DND-41 (cell line): ENCODE results near the gene HERC4.
A peak's percentile ranks its signal among the peaks of the same experiment; 100 is the strongest.

Source experiments
- ATAC-seq: fragments of 200-7000 bp; cut with Tn5 transposase; 3 replicates; pipeline ENCODE4 v1.9.1; 2021; ENCODE audit warnings: low read depth; ENCODE audit not compliant: insufficient read depth
- DNase-seq: peaks from one replicate; pipeline ENCODE4 v3.0.0-alpha.2; 2020
- H2AFZ ChIP-seq: 2 replicates; pipeline ENCODE4 v1.6.0; 2012; ENCODE audit warnings: low read depth, low read length
- H3K27ac ChIP-seq: 2 replicates; pipeline ENCODE4 v1.5.1; 2012; ENCODE audit warnings: low read length, inconsistent platforms
- H3K27me3 ChIP-seq: fragments of 200-600 bp; sonication (generic); 2 replicates; pipeline ENCODE4 v1.6.0; 2012; ENCODE audit warnings: low read length, mild to moderate bottlenecking, inconsistent platforms; ENCODE audit not compliant: insufficient read depth, poor library complexity
- H3K36me3 ChIP-seq: 2 replicates; pipeline ENCODE4 v1.5.1; 2012; ENCODE audit warnings: low read length, inconsistent platforms; ENCODE audit not compliant: insufficient read depth
- H3K4me1 ChIP-seq: 2 replicates; pipeline ENCODE4 v1.5.1; 2012; ENCODE audit warnings: mild to moderate bottlenecking, low read length; ENCODE audit not compliant: insufficient read depth
- H3K4me2 ChIP-seq: 2 replicates; pipeline ENCODE4 v1.6.0; 2012; ENCODE audit warnings: mild to moderate bottlenecking, moderate library complexity, low read length, inconsistent platforms; ENCODE audit not compliant: insufficient read depth
- H3K4me3 ChIP-seq, 2 experiments: fragments of 200-600 bp in 1 of 2; shearing (Covaris generic) in 1 of 2; 2 replicates each; pipeline ENCODE4 v1.5.1; 2012 to 2016; ENCODE audit warnings: inconsistent platforms in 2 of 2, low read length in 2 of 2, mild to moderate bottlenecking in 2 of 2, low read depth in 1 of 2, moderate library complexity in 1 of 2
- H3K79me2 ChIP-seq: 2 replicates; pipeline ENCODE4 v1.6.0; 2012; ENCODE audit warnings: low read length, inconsistent platforms; ENCODE audit not compliant: insufficient read depth
- H3K9ac ChIP-seq: 2 replicates; pipeline ENCODE4 v1.6.0; 2012; ENCODE audit warnings: low read depth, mild to moderate bottlenecking, inconsistent platforms, low read length, moderate library complexity
- H3K9me3 ChIP-seq: 2 replicates; pipeline ENCODE4 v1.5.1; 2012; ENCODE audit warnings: low read length, moderate library complexity, mild to moderate bottlenecking, inconsistent platforms; ENCODE audit not compliant: insufficient read depth, severe bottlenecking
- H4K20me1 ChIP-seq: 2 replicates; pipeline ENCODE4 v1.6.0; 2012; ENCODE audit warnings: low read length; ENCODE audit not compliant: insufficient read depth
- CTCF ChIP-seq: IDR thresholded peaks from 2 replicates; pipeline ENCODE4 v1.5.1; 2012; ENCODE audit warnings: borderline replicate concordance, low read length, moderate library complexity, mild to moderate bottlenecking; ENCODE audit not compliant: poor library complexity, severe bottlenecking; ENCODE audit errors: extremely low read depth
- EZH2 ChIP-seq: IDR thresholded peaks from 3 replicates; pipeline ENCODE4 v1.6.1; 2012; ENCODE audit warnings: borderline replicate concordance, low read depth, mild to moderate bottlenecking, moderate library complexity, low read length, inconsistent platforms; ENCODE audit not compliant: severe bottlenecking

The HERC4 gene

GRCh38 chr10:68075550-68076004, 494 bp upstream of the HERC4 start:
- TF ChIP-seq EZH2: no peak
- TF ChIP-seq CTCF: no peak
- H3K9me3 ChIP-seq: no peaks in the 10 kb centered on the region
- peaks cover 7% of the 10 kb centered on the region; the same call in 1 of the 2 replicates for H4K20me1 ChIP-seq
- peak overlapping the region; percentile 81 for H3K4me2 ChIP-seq
- H3K79me2 ChIP-seq: peaks cover 45% of the 10 kb centered on the region
- peak overlapping the region; percentile 95 for H3K9ac ChIP-seq
- peak overlapping the region; percentile 72 for H3K27ac ChIP-seq
- peaks cover 18% of the 10 kb centered on the region for H3K36me3 ChIP-seq
- H3K27me3 ChIP-seq: no peaks in the 10 kb centered on the region
- ATAC-seq (no peak), DNase-seq (no peak)
- peak overlapping the region in 1 of 2 experiments; percentile 36; a peak in 2 of 4 replicates for H3K4me3 ChIP-seq
- peak overlapping the region; percentile 93 for H2AFZ ChIP-seq
- peaks cover 40% of the 10 kb centered on the region for H3K4me1 ChIP-seq

GRCh38 chr10:68074031-68074774, 880 bp downstream of the HERC4 start:
- peak overlapping the region; percentile 90 for H2AFZ ChIP-seq
- H3K4me3 ChIP-seq: peak overlapping the region; percentile 81 to 95
- H3K27me3 ChIP-seq: no peaks in the 10 kb centered on the region
- peaks cover 56% of the 10 kb centered on the region for H3K79me2 ChIP-seq
- H3K9ac ChIP-seq: peak overlapping the region; percentile 95
- no peak for TF ChIP-seq EZH2
- no peak for TF ChIP-seq CTCF
- ATAC-seq (no peak), DNase-seq (no peak)
- H3K27ac ChIP-seq: peak overlapping the region; percentile 88
- peaks cover 7% of the 10 kb centered on the region; the same call in 1 of the 2 replicates for H4K20me1 ChIP-seq
- H3K9me3 ChIP-seq: no peaks in the 10 kb centered on the region
- peak overlapping the region; percentile 81 for H3K4me2 ChIP-seq
- peaks cover 25% of the 10 kb centered on the region for H3K36me3 ChIP-seq
- peaks cover 40% of the 10 kb centered on the region for H3K4me1 ChIP-seq

- Histone ChIP-seq H3K9ac (peak overlapping the region; percentile 95), H3K36me3 (peaks cover 30% of the 10 kb centered on the region), H3K27ac (peak overlapping the region; percentile 88), H3K4me2 (peak overlapping the region; percentile 81), H2AFZ (no peak overlapping the region), H3K27me3 (no peaks in the 10 kb centered on the region), H3K4me3 (peak overlapping the region; percentile 81 to 95), H4K20me1 (peaks cover 10% of the 10 kb centered on the region; the same call in 1 of the 2 replicates), H3K9me3 (no peaks in the 10 kb centered on the region), H3K4me1 (peaks cover 40% of the 10 kb centered on the region), H3K79me2 (peaks cover 61% of the 10 kb centered on the region)
- no peak for ATAC-seq
- no peak for TF ChIP-seq CTCF
- TF ChIP-seq EZH2: no peak
- no peak for DNase-seq
Observed at GRCh38 chr10:68073631-68074030, 1.5 kb downstream of the HERC4 start.
